ENCODE measurements around the gene MRPS34.

GRCh38 chr16:1775846-1776671 lies 3.1 kb upstream of the MRPS34 start:
- TF ChIP-seq, protein P1, sequence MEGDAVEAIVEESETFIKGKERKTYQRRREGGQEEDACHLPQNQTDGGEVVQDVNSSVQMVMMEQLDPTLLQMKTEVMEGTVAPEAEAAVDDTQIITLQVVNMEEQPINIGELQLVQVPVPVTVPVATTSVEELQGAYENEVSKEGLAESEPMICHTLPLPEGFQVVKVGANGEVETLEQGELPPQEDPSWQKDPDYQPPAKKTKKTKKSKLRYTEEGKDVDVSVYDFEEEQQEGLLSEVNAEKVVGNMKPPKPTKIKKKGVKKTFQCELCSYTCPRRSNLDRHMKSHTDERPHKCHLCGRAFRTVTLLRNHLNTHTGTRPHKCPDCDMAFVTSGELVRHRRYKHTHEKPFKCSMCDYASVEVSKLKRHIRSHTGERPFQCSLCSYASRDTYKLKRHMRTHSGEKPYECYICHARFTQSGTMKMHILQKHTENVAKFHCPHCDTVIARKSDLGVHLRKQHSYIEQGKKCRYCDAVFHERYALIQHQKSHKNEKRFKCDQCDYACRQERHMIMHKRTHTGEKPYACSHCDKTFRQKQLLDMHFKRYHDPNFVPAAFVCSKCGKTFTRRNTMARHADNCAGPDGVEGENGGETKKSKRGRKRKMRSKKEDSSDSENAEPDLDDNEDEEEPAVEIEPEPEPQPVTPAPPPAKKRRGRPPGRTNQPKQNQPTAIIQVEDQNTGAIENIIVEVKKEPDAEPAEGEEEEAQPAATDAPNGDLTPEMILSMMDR (IDR thresholded peaks at IDR 0.05), result no peak
- no peak for TF ChIP-seq POLR2AphosphoS5 (IDR thresholded peaks at IDR 0.05)
- no peak for TF ChIP-seq POLR2A (IDR thresholded peaks at IDR 0.05)
